ENCODE data around the gene RIIAD1.

RIIAD1 gene

GRCh38 chr1:151711044-151711800, 10.1 kb upstream of the RIIAD1 start:
- H3K4me1 ChIP-seq (ENCODE audit: control insufficient read depth, insufficient read depth, low read length) = peaks cover 2% of the 10 kb centered on the region
- H3K27ac ChIP-seq (ENCODE audit: low read length) = no peak overlapping the region
- no peak overlapping the region for H3K4me3 ChIP-seq (ENCODE audit: low read length in 2 of 2)
- H3K9ac ChIP-seq (ENCODE audit: low read length in 2 of 2) = no peak overlapping the region
- no peaks in the 10 kb centered on the region for H3K9me3 ChIP-seq (ENCODE audit: control insufficient read depth in 2 of 2, low read length in 2 of 2)
- H3K27me3 ChIP-seq (ENCODE audit: control insufficient read depth in 1 of 2, insufficient read depth in 2 of 2, low read length in 2 of 2) = peaks cover 5 to 7% of the 10 kb centered on the region in 2 donors
- H3K36me3 ChIP-seq (ENCODE audit: control insufficient read depth in 2 of 2, insufficient read depth in 2 of 2, low read length in 2 of 2) = no peaks in the 10 kb centered on the region

GRCh38 chr1:151711951-151712350, 9.4 kb upstream of the RIIAD1 start:
- Histone ChIP-seq H3K9me3 (ENCODE audit: control insufficient read depth in 2 of 2, low read length in 2 of 2) (no peaks in the 10 kb centered on the region), H3K27me3 (ENCODE audit: control insufficient read depth in 1 of 2, insufficient read depth in 2 of 2, low read length in 2 of 2) (peaks cover 7 to 9% of the 10 kb centered on the region in 2 donors), H3K9ac (ENCODE audit: low read length in 2 of 2) (no peak overlapping the region), H3K27ac (ENCODE audit: low read length) (no peak overlapping the region), H3K4me3 (ENCODE audit: low read length in 2 of 2) (no peak overlapping the region), H3K4me1 (ENCODE audit: control insufficient read depth, insufficient read depth, low read length) (peaks cover 4% of the 10 kb centered on the region), H3K36me3 (ENCODE audit: control insufficient read depth in 2 of 2, insufficient read depth in 2 of 2, low read length in 2 of 2) (no peaks in the 10 kb centered on the region)

- Histone ChIP-seq H3K4me1 (ENCODE audit: control insufficient read depth, insufficient read depth, low read length) (peaks cover 14% of the 10 kb centered on the region), H3K9ac (ENCODE audit: low read length in 2 of 2) (no peak overlapping the region), H3K9me3 (ENCODE audit: control insufficient read depth in 2 of 2, low read length in 2 of 2) (no peaks in the 10 kb centered on the region), H3K4me3 (ENCODE audit: low read length in 2 of 2) (no peak overlapping the region), H3K27ac (ENCODE audit: low read length) (no peak overlapping the region), H3K27me3 (ENCODE audit: control insufficient read depth in 1 of 2, insufficient read depth in 2 of 2, low read length in 2 of 2) (peaks cover 10 to 11% of the 10 kb centered on the region in 2 donors), H3K36me3 (ENCODE audit: control insufficient read depth in 2 of 2, insufficient read depth in 2 of 2, low read length in 2 of 2) (no peaks in the 10 kb centered on the region)
Measured at GRCh38 chr1:151713044-151713443, 8.3 kb upstream of the RIIAD1 start.

- H3K27ac ChIP-seq (ENCODE audit: low read length) = no peak overlapping the region
- no peak overlapping the region for H3K4me3 ChIP-seq (ENCODE audit: low read length in 2 of 2)
- no peaks in the 10 kb centered on the region for H3K36me3 ChIP-seq (ENCODE audit: control insufficient read depth in 2 of 2, insufficient read depth in 2 of 2, low read length in 2 of 2)
- H3K9me3 ChIP-seq (ENCODE audit: control insufficient read depth in 2 of 2, low read length in 2 of 2) = no peaks in the 10 kb centered on the region
- no peak overlapping the region for H3K9ac ChIP-seq (ENCODE audit: low read length in 2 of 2)
- peaks cover 10 to 11% of the 10 kb centered on the region in 2 donors for H3K27me3 ChIP-seq (ENCODE audit: control insufficient read depth in 1 of 2, insufficient read depth in 2 of 2, low read length in 2 of 2)
- peaks cover 18% of the 10 kb centered on the region for H3K4me1 ChIP-seq (ENCODE audit: control insufficient read depth, insufficient read depth, low read length)
Measured at GRCh38 chr1:151713874-151714273, 7.4 kb upstream of the RIIAD1 start.

- no peak overlapping the region for H3K27ac ChIP-seq (ENCODE audit: low read length)
- no peaks in the 10 kb centered on the region for H3K36me3 ChIP-seq (ENCODE audit: control insufficient read depth in 2 of 2, insufficient read depth in 2 of 2, low read length in 2 of 2)
- peaks cover 22% of the 10 kb centered on the region for H3K4me1 ChIP-seq (ENCODE audit: control insufficient read depth, insufficient read depth, low read length)
- no peak overlapping the region for H3K9ac ChIP-seq (ENCODE audit: low read length in 2 of 2)
- H3K27me3 ChIP-seq (ENCODE audit: control insufficient read depth in 1 of 2, insufficient read depth in 2 of 2, low read length in 2 of 2) = peaks cover 10 to 11% of the 10 kb centered on the region in 2 donors
- no peaks in the 10 kb centered on the region for H3K9me3 ChIP-seq (ENCODE audit: control insufficient read depth in 2 of 2, low read length in 2 of 2)
- no peak overlapping the region for H3K4me3 ChIP-seq (ENCODE audit: low read length in 2 of 2)
Measured at GRCh38 chr1:151714820-151715725, 6.2 kb upstream of the RIIAD1 start.

GRCh38 chr1:151715726-151716404, 5.5 kb upstream of the RIIAD1 start:
- H3K27me3 ChIP-seq (ENCODE audit: control insufficient read depth in 1 of 2, insufficient read depth in 2 of 2, low read length in 2 of 2) = peaks cover 10 to 11% of the 10 kb centered on the region in 2 donors

GRCh38 chr1:151716405-151716762, 4.9 kb upstream of the RIIAD1 start:
- H3K36me3 ChIP-seq (ENCODE audit: control insufficient read depth in 2 of 2, insufficient read depth in 2 of 2, low read length in 2 of 2) = no peaks in the 10 kb centered on the region
- no peak overlapping the region for H3K4me3 ChIP-seq (ENCODE audit: low read length in 2 of 2)
- no peaks in the 10 kb centered on the region for H3K9me3 ChIP-seq (ENCODE audit: control insufficient read depth in 2 of 2, low read length in 2 of 2)
- H3K27me3 ChIP-seq (ENCODE audit: control insufficient read depth in 1 of 2, insufficient read depth in 2 of 2, low read length in 2 of 2) = peaks cover 10 to 11% of the 10 kb centered on the region in 2 donors
- H3K9ac ChIP-seq (ENCODE audit: low read length in 2 of 2) = no peak overlapping the region
- no peak overlapping the region for H3K27ac ChIP-seq (ENCODE audit: low read length)
- H3K4me1 ChIP-seq (ENCODE audit: control insufficient read depth, insufficient read depth, low read length) = peaks cover 32% of the 10 kb centered on the region

More at GRCh38 chr1:151715726-151716404, 5.5 kb upstream of the RIIAD1 start:
- Histone ChIP-seq H3K9ac (ENCODE audit: low read length in 2 of 2) (no peak overlapping the region), H3K9me3 (ENCODE audit: control insufficient read depth in 2 of 2, low read length in 2 of 2) (no peaks in the 10 kb centered on the region), H3K27ac (ENCODE audit: low read length) (no peak overlapping the region), H3K4me3 (ENCODE audit: low read length in 2 of 2) (no peak overlapping the region), H3K4me1 (ENCODE audit: control insufficient read depth, insufficient read depth, low read length) (peaks cover 30% of the 10 kb centered on the region), H3K36me3 (ENCODE audit: control insufficient read depth in 2 of 2, insufficient read depth in 2 of 2, low read length in 2 of 2) (no peaks in the 10 kb centered on the region)

- Histone ChIP-seq H3K4me3 (ENCODE audit: low read length in 2 of 2) (peak within 1 kb of the TSS in 1 of 2 donors; percentile 22), H3K27ac (ENCODE audit: low read length) (peak within 1 kb of the TSS; percentile 55), H3K36me3 (ENCODE audit: control insufficient read depth in 2 of 2, insufficient read depth in 2 of 2, low read length in 2 of 2) (no peaks in the 10 kb centered on the region), H3K9ac (ENCODE audit: low read length in 2 of 2) (no peak within 1 kb of the TSS), H3K27me3 (ENCODE audit: control insufficient read depth in 1 of 2, insufficient read depth in 2 of 2, low read length in 2 of 2) (peaks cover 10 to 11% of the 10 kb centered on the region in 2 donors), H3K9me3 (ENCODE audit: control insufficient read depth in 2 of 2, low read length in 2 of 2) (no peaks in the 10 kb centered on the region), H3K4me1 (ENCODE audit: control insufficient read depth, insufficient read depth, low read length) (peaks cover 38% of the 10 kb centered on the region)
Measured at GRCh38 chr1:151716771-151717631, 4.3 kb upstream of the RIIAD1 start, which contains the start of gene CELF3. Gene CELF3 (minus strand): TSS chr1:151716803. CDS start chr1:151716020, 783 bp downstream.

- Histone ChIP-seq H3K36me3 (ENCODE audit: control insufficient read depth in 2 of 2, insufficient read depth in 2 of 2, low read length in 2 of 2) (no peaks in the 10 kb centered on the region), H3K9ac (ENCODE audit: low read length in 2 of 2) (no peak overlapping the region), H3K4me1 (ENCODE audit: control insufficient read depth, insufficient read depth, low read length) (peaks cover 38% of the 10 kb centered on the region), H3K9me3 (ENCODE audit: control insufficient read depth in 2 of 2, low read length in 2 of 2) (no peaks in the 10 kb centered on the region), H3K27ac (ENCODE audit: low read length) (peak overlapping the region; percentile 55), H3K4me3 (ENCODE audit: low read length in 2 of 2) (no peak overlapping the region), H3K27me3 (ENCODE audit: control insufficient read depth in 1 of 2, insufficient read depth in 2 of 2, low read length in 2 of 2) (peaks cover 9 to 10% of the 10 kb centered on the region in 2 donors)
Measured at GRCh38 chr1:151718011-151718431, 3.3 kb upstream of the RIIAD1 start.

- peaks cover 38% of the 10 kb centered on the region for H3K4me1 ChIP-seq (ENCODE audit: control insufficient read depth, insufficient read depth, low read length)
- peaks cover 9 to 10% of the 10 kb centered on the region in 2 donors for H3K27me3 ChIP-seq (ENCODE audit: control insufficient read depth in 1 of 2, insufficient read depth in 2 of 2, low read length in 2 of 2)
- no peaks in the 10 kb centered on the region for H3K9me3 ChIP-seq (ENCODE audit: control insufficient read depth in 2 of 2, low read length in 2 of 2)
- peak overlapping the region; percentile 55 for H3K27ac ChIP-seq (ENCODE audit: low read length)
- no peaks in the 10 kb centered on the region for H3K36me3 ChIP-seq (ENCODE audit: control insufficient read depth in 2 of 2, insufficient read depth in 2 of 2, low read length in 2 of 2)
- H3K9ac ChIP-seq (ENCODE audit: low read length in 2 of 2) = no peak overlapping the region
- H3K4me3 ChIP-seq (ENCODE audit: low read length in 2 of 2) = no peak overlapping the region
Measured at GRCh38 chr1:151718666-151719065, 2.7 kb upstream of the RIIAD1 start.

Data from stomach smooth muscle (tissue), 2 donors.